Adrenal gland (tissue), 12 donors: ENCODE measurements around the gene CDCA3. TPM values are rescaled to one million over a fixed set of nuclear protein-coding genes. Genes with fewer than 3 reads are reported as not detected.

Source experiments
- DNase-seq, 7 donors: peaks; one replicate each; pipeline ENCODE4 v3.0.0-alpha.2; 2019 to 2020
- H3K27ac ChIP-seq, 5 donors: fragments of 200-600 bp; sonication (generic) in 4 of 5; 1 replicate in 3 of 5; 2 replicates in 2 of 5; pipeline versions ENCODE4 v1.5.1 to v1.8.0; 2016 to 2020; ENCODE audit warnings: mild to moderate bottlenecking in 1 of 5
- H3K27me3 ChIP-seq: fragments of 200-600 bp; 2 replicates; pipeline ENCODE4 v1.8.0; 2021
- H3K36me3 ChIP-seq, 2 donors: fragments of 200-600 bp; replicated peaks in 1 of 2; 1 replicate in 1 of 2; 2 replicates in 1 of 2; pipeline versions ENCODE4 v1.5.1 to v1.8.0; 2018 to 2022
- H3K4me1 ChIP-seq, 2 donors: fragments of 200-600 bp; replicated peaks in 1 of 2; 1 replicate in 1 of 2; 2 replicates in 1 of 2; pipeline versions ENCODE4 v1.5.1 to v1.8.0; 2018 to 2021
- H3K4me3 ChIP-seq, 4 donors: fragments of 200-600 bp; sonication (generic) in 3 of 4; one replicate each; pipeline ENCODE4 v1.5.1; 2016 to 2018
- H3K9me3 ChIP-seq, 3 donors: fragments of 200-600 bp; sonication (generic) in 1 of 3; replicated peaks in 1 of 3; 1 replicate in 2 of 3; 2 replicates in 1 of 3; pipeline versions ENCODE4 v1.5.1 to v1.8.0; 2016 to 2021
- CTCF ChIP-seq, 6 experiments: fragments of 450-650 bp in 4 of 6; fragments of 200-600 bp in 2 of 6; sonication (generic) in 1 of 6; IDR thresholded peaks; 1 replicate in 5 of 6; 2 replicates in 1 of 6; pipeline versions ENCODE4 v1.5.1 to v1.8.0; 2016 to 2021; ENCODE audit warnings: antibody characterized with exemption in 6 of 6, mild to moderate bottlenecking in 2 of 6, moderate library complexity in 1 of 6
- POLR2A ChIP-seq, 2 donors: fragments of 450-650 bp; IDR thresholded peaks; one replicate each; pipeline ENCODE4 v1.6.1; 2017; ENCODE audit warnings: antibody characterized with exemption in 2 of 2, mild to moderate bottlenecking in 2 of 2, moderate library complexity in 1 of 2
- WGBS, 4 donors: extraction: QIAGEN DNeasy Blood & Tissue Kit in 2 of 4; methylation state at CpG; one replicate each; pipeline versions ENCODE4 v1.1.5 to v1.1.7; 2013 to 2017; 5-methylcytosine and 5-hydroxymethylcytosine counted together
- intact Hi-C, 2 donors: fragments of 100-400 bp; cut with DNase I; formaldehyde crosslinking; loops; one replicate each; pipeline versions ENCODE4 v1.14.1 to v1.15.0; 2022 to 2023
- polyA plus RNA-seq, 3 donors: library from polyadenylated mRNA; stranded (reverse); fragments of 200-250 nt in 2 of 3; fragments of 350-450 nt in 1 of 3; fragmentation: Illumina TruSeq in 1 of 3; extraction: RNeasy Lipid Tissue Mini Kit (QIAGEN cat#74804) in 1 of 3; gene quantifications; one replicate each; pipeline ENCODE4 v1.2.3, GENCODE V29; 2013 to 2014
- total RNA-seq, 9 donors: library from RNA; depleted of rRNA in 4 of 9; stranded (reverse); fragments of >200 nt in 4 of 9; fragments of 120-200 nt in 1 of 9; fragmentation: NEBNext Ultra II Directional in 1 of 9; extraction: Animal tissue kit (Norgen Biotek cat#: 25700) in 1 of 9; gene quantifications; one replicate each; pipeline versions ENCODE4 v1.1.0 to v1.2.4, GENCODE V29; 2013 to 2023
- donor health status: healthy with polysubstance abuse.
- donor health status: Bipolar disorder and iron deficiency.
- donor health status: DM: yes; HTN: yes; CAD: no.
- donor health status: DM: no; HTN: no; CAD: no.
- donor health status: DM: no; HTN: no; CAD: no.
- donor health status: DM: yes; HTN: yes; CAD: no.

The CDCA3 gene
- total and polyA plus RNA-seq, 12 donors = 2.6 to 17.7 (median 3.5) TPM; not detected in 1

GRCh38 chr12:6824085-6824775 lies 26.9 kb downstream of the CDCA3 start:
- H3K27me3 ChIP-seq = peaks cover 4% of the 10 kb centered on the region
- intact Hi-C loops = loop anchor here (5.0 to 10.0 kb wide), 2 partner anchors 79 to 92 kb away; no protein-coding TSS in a partner anchor
- DNase-seq = peak in 1 of 7 donors; percentile 65
- no peak overlapping the region for H3K4me3 ChIP-seq
- peaks cover 6 to 15% of the 10 kb centered on the region in 2 donors for H3K4me1 ChIP-seq
- H3K27ac ChIP-seq = no peak overlapping the region
- TF ChIP-seq POLR2A (IDR thresholded peaks at IDR 0.05) (no peak), CTCF (IDR thresholded peaks at IDR 0.05) (no peak)
- WGBS, 4 donors = 70 to 84% (median 79%) methylated on average over 14 to 37 of the region's 37 CpGs
- H3K9me3 ChIP-seq = no peaks in the 10 kb centered on the region
- H3K36me3 ChIP-seq = no peaks in the 10 kb centered on the region

GRCh38 chr12:6823182-6824084 lies 27.7 kb downstream of the CDCA3 start:
- no peak overlapping the region for H3K4me3 ChIP-seq
- no peak overlapping the region for H3K27ac ChIP-seq
- intact Hi-C loops = loop anchor here (5.0 to 10.0 kb wide), 2 partner anchors 79 to 91 kb away; no protein-coding TSS in a partner anchor
- TF ChIP-seq CTCF (IDR thresholded peaks at IDR 0.05) = no peak
- no peak for TF ChIP-seq POLR2A (IDR thresholded peaks at IDR 0.05)
- WGBS, 4 donors = 63 to 73% (median 70%) methylated on average over 3 to 12 of the region's 12 CpGs
- peaks cover 4% of the 10 kb centered on the region for H3K27me3 ChIP-seq
- H3K4me1 ChIP-seq = peaks cover 6 to 15% of the 10 kb centered on the region in 2 donors
- no peaks in the 10 kb centered on the region for H3K36me3 ChIP-seq
- no peaks in the 10 kb centered on the region for H3K9me3 ChIP-seq
- peak in 1 of 7 donors; percentile 54 for DNase-seq

GRCh38 chr12:6822426-6823135 lies 28.5 kb downstream of the CDCA3 start:
- DNase-seq = no peak
- H3K4me3 ChIP-seq = no peak overlapping the region
- no peak for TF ChIP-seq POLR2A (IDR thresholded peaks at IDR 0.05)
- no peak for TF ChIP-seq CTCF (IDR thresholded peaks at IDR 0.05)
- intact Hi-C loops = loop anchor here (5.0 to 10.0 kb wide), 2 partner anchors 78 to 90 kb away; no protein-coding TSS in a partner anchor
- no peaks in the 10 kb centered on the region for H3K9me3 ChIP-seq
- H3K4me1 ChIP-seq = peaks cover 6 to 15% of the 10 kb centered on the region in 2 donors
- no peaks in the 10 kb centered on the region for H3K36me3 ChIP-seq
- peaks cover 4% of the 10 kb centered on the region for H3K27me3 ChIP-seq
- H3K27ac ChIP-seq = peak overlapping the region in 1 of 5 donors; percentile 60
- WGBS, 4 donors = 54 to 69% (median 61%) methylated on average over 7 of the region's 7 CpGs
